Muscle of leg (tissue), 11 donors: ENCODE results near the gene TSPEAR. TPM values are rescaled to one million over a fixed set of nuclear protein-coding genes. Genes with fewer than 3 reads are reported as not detected.
"Not testable (repeated sequence)": the region's sequence is repeated elsewhere in the genome, so short reads cannot be mapped to it uniquely, and the experiment has no call there.

Experiments used
- DNase-seq: peaks from one replicate; pipeline ENCODE4 v3.0.0; 2013
- H3K27ac ChIP-seq: one replicate; pipeline ENCODE4 v1.5.1; 2013; ENCODE audit warnings: mild to moderate bottlenecking, low read length, control low read depth
- H3K27me3 ChIP-seq: one replicate; pipeline ENCODE4 v1.6.1; 2013; ENCODE audit warnings: low read length; ENCODE audit not compliant: control insufficient read depth, insufficient read depth
- H3K36me3 ChIP-seq: one replicate; pipeline ENCODE4 v1.6.1; 2013; ENCODE audit warnings: low read length; ENCODE audit not compliant: control insufficient read depth, insufficient read depth
- H3K4me1 ChIP-seq: one replicate; pipeline ENCODE4 v1.6.1; 2013; ENCODE audit warnings: low read length; ENCODE audit not compliant: control insufficient read depth, insufficient read depth
- H3K4me3 ChIP-seq: one replicate; pipeline ENCODE4 v1.5.1; 2013; ENCODE audit warnings: low read length, control low read depth
- H3K9me3 ChIP-seq: replicated peaks from 2 replicates; pipeline ENCODE4 v1.6.1; 2013; ENCODE audit warnings: low read depth, low read length; ENCODE audit not compliant: control insufficient read depth
- WGBS: methylation state at CpG from one replicate; pipeline ENCODE4 v1.1.5; 2013; ENCODE audit warnings: missing lambda C conversion rate; ENCODE audit not compliant: insufficient coverage; 5-methylcytosine and 5-hydroxymethylcytosine counted together
- polyA plus RNA-seq, 8 donors: library from polyadenylated mRNA; unstranded; fragments of 120-200 nt; gene quantifications; one replicate each; pipeline versions ENCODE4 v1.2.1 to v1.2.3, GENCODE V29; 2013; ENCODE audit warnings: inconsistent platforms in 1 of 8, low replicate concordance in 1 of 8; ENCODE audit not compliant: insufficient read length in 8 of 8, insufficient read depth in 1 of 8
- total RNA-seq: library from RNA; stranded (reverse); fragments of 120-200 nt; gene quantifications from one replicate; pipeline ENCODE4 v1.2.4, GENCODE V29; 2013

Gene TSPEAR
- total and polyA plus RNA-seq, 9 donors = 0.04 to 1.5 (median 0.10) TPM; not detected in 2

DNA sequence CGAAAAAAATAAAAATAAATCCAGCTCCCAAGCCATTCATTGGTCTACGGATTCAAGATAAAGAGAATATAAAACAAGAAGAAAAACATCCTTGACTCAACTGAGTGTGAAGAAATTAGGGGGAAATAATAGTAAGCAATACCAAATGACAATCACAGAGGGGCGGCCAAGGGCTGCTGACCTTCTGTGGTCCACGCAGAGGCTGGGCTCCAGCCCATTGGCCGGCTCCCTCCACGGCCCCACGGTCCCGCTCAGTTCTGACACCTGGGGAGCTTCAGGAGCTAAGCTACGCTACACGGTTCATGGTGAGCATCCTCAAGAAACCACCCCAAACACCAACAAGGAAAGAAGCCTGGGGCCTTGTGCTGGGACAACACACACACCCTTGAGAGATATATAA lies 14.8 kb downstream of the TSPEAR start:
- H3K27me3 ChIP-seq = peaks cover 54% of the 10 kb centered on the region
- WGBS = 42% methylated on average over 4 of the region's 10 CpGs

GRCh38 chr21:44695641-44696040 lies 15.7 kb downstream of the TSPEAR start:
- Histone ChIP-seq H3K27ac (no peak overlapping the region), H3K4me3 (no peak overlapping the region), H3K27me3 (peaks cover 44% of the 10 kb centered on the region), H3K4me1 (peaks cover 4% of the 10 kb centered on the region), H3K36me3 (no peaks in the 10 kb centered on the region), H3K9me3 (peaks cover 8% of the 10 kb centered on the region)
- WGBS = 82% methylated on average over 7 of the region's 8 CpGs
- no peak for DNase-seq

More for the DNA sequence above, 14.8 kb downstream of the TSPEAR start:
- Histone ChIP-seq H3K4me3 (no peak overlapping the region), H3K36me3 (no peaks in the 10 kb centered on the region), H3K4me1 (peaks cover 4% of the 10 kb centered on the region), H3K9me3 (peaks cover 8% of the 10 kb centered on the region), H3K27ac (no peak overlapping the region)
- no peak for DNase-seq

DNA sequence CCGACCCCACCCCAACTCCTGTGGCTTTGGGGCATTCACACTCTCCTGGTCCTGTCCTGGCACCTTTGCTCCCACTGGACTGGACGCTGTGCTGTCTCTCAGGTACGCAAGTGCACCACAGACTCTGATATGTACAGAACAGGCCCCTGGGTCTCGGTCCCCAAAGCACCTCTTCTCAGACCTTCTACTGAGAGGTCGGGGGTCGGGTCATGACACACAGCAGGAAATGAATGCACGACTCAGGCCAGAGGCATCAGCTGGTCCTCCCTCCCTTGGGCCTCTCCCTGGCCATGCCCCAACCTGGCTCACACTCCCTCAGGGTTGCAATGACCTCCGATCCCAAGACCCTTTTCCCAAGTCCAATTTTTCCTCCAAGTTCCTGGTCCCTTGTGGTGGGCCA lies 16.2 kb downstream of the TSPEAR start:
- Histone ChIP-seq H3K27me3 (peaks cover 40% of the 10 kb centered on the region), H3K36me3 (no peaks in the 10 kb centered on the region), H3K9me3 (peaks cover 8% of the 10 kb centered on the region), H3K27ac (no peak overlapping the region), H3K4me3 (no peak overlapping the region), H3K4me1 (peaks cover 4% of the 10 kb centered on the region)
- WGBS = 64% methylated on average over 6 of the region's 8 CpGs
- no peak for DNase-seq

DNA sequence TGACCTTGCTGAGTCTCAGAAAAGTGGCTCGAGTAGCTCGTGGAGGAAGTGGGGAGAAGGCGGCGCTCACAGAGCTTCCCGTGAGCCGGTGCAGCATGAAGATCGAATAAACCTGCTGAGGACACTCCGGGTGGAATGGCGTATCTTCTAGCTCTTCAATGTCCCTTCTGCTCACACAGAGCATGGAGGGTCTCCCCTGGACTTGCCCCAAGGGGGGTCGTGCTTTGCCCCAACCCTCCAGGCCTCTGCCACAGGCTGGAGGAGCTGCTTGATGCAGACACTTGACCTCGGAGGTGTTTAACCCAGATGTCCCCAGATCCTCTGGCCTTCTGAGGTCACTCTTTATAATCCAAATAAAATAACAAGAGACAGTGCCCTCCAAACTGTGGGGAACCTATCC lies 16.6 kb downstream of the TSPEAR start:
- peaks cover 8% of the 10 kb centered on the region for H3K9me3 ChIP-seq
- WGBS = 72% methylated on average over 11 of the region's 11 CpGs
- H3K4me1 ChIP-seq = peaks cover 4% of the 10 kb centered on the region
- H3K4me3 ChIP-seq = no peak overlapping the region
- no peaks in the 10 kb centered on the region for H3K36me3 ChIP-seq
- DNase-seq = no peak
- H3K27ac ChIP-seq = no peak overlapping the region
- peaks cover 36% of the 10 kb centered on the region for H3K27me3 ChIP-seq

DNA sequence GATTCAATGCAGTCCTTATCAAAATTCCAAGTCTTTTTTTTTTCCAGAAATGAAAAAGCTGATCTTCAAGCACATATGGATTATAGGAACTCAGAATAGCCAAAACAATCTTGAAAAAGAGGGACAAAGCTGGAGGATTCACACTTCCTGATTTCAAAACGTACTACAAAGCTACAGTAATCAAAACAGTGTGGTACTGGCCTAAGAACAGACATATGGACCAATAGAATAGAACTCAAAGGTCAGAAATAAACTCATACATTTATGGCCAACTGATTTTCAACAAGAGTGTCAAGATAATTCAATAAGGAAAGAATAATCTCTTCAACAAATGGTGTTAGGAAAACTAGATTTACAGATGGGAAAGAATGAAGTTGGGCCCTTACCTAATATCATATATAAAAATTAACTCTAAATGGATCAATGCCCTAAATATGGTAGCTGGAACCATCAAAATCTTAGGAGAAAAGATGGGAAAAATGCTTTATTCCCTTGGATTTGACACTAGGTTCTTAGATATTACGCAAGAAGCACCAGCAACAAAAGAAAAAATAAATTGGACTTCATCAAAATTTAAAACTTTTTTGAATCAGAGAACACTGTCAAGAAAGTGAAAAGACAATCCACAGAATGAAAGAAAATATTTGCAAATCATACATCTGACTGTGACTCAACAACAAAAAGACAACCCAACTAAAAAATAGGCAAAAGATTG lies 18.4 kb downstream of the TSPEAR start:
- Histone ChIP-seq H3K27ac (no peak overlapping the region), H3K9me3 (peaks cover 8% of the 10 kb centered on the region), H3K4me1 (peaks cover 3% of the 10 kb centered on the region), H3K36me3 (no peaks in the 10 kb centered on the region), H3K4me3 (no peak overlapping the region), H3K27me3 (peaks cover 30% of the 10 kb centered on the region)
- WGBS = no CpG with 5 or more reads among the region's 2 CpGs
- no peak for DNase-seq

DNA sequence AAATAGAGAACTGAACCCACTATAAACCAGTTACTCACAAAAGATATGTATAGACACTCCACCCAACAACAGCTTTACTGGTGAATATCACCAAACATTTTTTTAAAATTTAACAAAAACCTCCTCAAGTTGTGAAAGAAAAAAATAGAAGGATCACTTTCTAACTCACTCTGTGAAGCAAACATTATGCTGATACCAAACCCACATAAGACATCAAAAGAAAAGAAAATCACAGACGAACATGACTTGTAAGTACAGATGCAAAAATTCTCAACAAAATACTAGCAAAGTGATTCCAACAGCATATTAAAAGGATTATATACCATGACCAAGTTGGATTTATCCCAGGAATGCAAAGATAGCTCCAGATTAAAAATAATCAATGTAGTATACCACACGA lies 19.7 kb downstream of the TSPEAR start:
- WGBS = no CpG with 5 or more reads among the region's 2 CpGs
- Histone ChIP-seq H3K4me3 (no peak overlapping the region), H3K36me3 (no peaks in the 10 kb centered on the region), H3K4me1 (peaks cover 11% of the 10 kb centered on the region), H3K27me3 (peaks cover 29% of the 10 kb centered on the region), H3K9me3 (peaks cover 8% of the 10 kb centered on the region), H3K27ac (no peak overlapping the region)
- no peak for DNase-seq

DNA sequence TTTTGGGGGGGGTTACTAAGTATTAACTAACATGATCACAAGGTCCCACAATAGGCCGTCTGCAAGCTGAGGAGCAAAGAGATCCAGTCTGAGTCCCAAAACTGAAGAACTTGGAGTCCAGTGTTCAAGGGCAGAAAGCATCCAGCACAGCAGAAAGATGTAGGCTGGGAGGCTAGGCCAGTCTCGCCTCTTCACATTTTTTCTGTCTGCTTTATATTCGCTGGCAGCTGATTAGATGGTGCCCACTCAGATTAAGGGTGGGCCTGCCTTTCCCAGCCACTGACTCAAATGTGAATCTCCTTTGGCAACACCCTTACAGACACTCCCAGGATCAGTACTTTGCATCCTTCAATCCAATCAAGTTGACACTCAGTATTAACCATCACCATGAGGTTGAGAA lies 21.6 kb downstream of the TSPEAR start:
- DNase-seq, H3K4me3 ChIP-seq, H3K9me3 ChIP-seq, H3K36me3 ChIP-seq, H3K27ac ChIP-seq: not testable (repeated sequence)
- H3K4me1 ChIP-seq = peaks cover 13% of the 10 kb centered on the region
- H3K27me3 ChIP-seq = peaks cover 33% of the 10 kb centered on the region
- 100% methylated on average over 2 of the region's 3 CpGs for WGBS

GRCh38 chr21:44687671-44688070 lies 23.7 kb downstream of the TSPEAR start:
- Histone ChIP-seq H3K4me1 (peaks cover 13% of the 10 kb centered on the region), H3K36me3 (no peaks in the 10 kb centered on the region), H3K4me3 (no peak overlapping the region), H3K27me3 (peaks cover 42% of the 10 kb centered on the region), H3K27ac (no peak overlapping the region), H3K9me3 (peaks cover 4% of the 10 kb centered on the region)
- 33% methylated on average over 1 of the region's 11 CpGs for WGBS
- peak; percentile 37 for DNase-seq

DNA sequence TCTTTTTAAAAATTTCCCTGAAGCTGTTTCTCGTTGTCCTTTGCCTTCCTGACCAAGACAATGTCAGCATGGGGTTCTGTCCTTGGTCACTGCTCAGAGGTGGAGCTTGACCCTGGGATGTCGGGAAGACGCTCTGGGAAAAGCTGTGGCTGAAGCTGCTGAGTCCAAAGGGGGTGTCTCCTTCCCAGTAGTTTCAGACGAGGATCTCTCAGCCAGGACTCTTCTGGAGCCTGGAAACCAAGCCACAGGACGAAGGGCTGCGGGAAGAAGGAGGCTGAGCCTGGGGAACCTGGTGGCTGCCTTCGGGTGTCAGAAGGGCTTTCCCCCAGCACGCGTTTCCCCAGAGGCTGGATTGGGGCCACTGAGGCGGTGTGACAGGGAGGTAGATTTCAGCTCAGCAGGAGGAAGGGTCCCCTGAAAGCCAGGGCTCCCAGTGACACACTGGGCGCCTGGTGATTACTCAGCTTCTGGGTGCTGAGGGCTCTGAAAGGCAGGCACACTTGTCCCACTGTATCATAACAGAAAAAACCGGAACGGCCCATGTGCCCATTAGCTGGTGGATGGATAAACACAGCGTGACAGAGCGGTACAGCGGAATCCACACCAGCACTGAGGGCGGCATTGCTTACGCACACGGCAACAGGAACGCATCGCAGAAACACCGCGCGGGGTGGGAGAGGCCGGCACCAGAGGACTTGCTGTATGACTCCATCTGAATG lies 24.4 kb downstream of the TSPEAR start:
- no peak for DNase-seq
- Histone ChIP-seq H3K4me3 (no peak overlapping the region), H3K9me3 (no peaks in the 10 kb centered on the region), H3K4me1 (peaks cover 16% of the 10 kb centered on the region), H3K27me3 (peaks cover 45% of the 10 kb centered on the region), H3K27ac (no peak overlapping the region), H3K36me3 (no peaks in the 10 kb centered on the region)
- WGBS = 62% methylated on average over 24 of the region's 25 CpGs

DNA sequence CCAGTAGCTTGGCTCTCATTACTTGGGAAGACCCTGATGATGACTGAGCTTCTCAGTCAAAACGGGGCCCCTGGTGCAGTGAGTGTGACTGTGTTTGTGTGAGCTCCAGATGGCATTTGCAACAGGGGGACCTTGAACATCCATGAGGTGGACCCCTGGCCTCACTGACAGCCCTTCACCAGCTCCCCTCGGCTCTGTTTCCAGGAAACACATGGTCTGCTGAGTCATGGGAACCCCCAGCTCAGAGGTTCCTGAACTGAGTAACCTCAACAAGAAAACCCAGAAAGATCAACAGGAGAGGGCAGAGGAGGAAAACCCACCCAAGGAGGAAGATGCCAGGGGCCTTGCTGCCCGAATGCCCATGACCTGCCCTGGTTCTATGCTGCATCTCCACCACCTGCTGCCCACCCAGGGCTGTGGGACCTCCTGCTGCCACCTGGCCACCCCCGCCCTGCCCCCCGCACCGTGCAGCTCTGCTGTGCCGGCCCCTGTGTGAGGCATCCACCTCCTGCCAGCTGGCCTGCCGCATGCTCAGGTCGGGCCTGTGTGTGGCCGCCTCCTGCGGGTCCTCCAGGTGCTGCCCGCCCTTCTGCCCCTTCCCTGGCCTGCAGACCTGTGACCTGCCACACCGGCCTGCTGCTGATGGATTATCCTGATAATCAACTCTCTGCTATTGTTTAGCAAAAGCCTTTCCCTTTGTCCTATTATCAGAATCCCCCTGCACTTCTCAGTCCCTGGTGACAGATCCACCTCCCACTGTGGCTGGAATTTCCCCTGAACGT lies 25.2 kb downstream of the TSPEAR start:
- Histone ChIP-seq H3K9me3 (no peaks in the 10 kb centered on the region), H3K36me3 (no peaks in the 10 kb centered on the region), H3K27ac (no peak overlapping the region), H3K4me3 (no peak overlapping the region), H3K27me3 (peaks cover 49% of the 10 kb centered on the region), H3K4me1 (peaks cover 17% of the 10 kb centered on the region)
- no peak for DNase-seq
- 48% methylated on average over 12 of the region's 14 CpGs for WGBS
